Measurements from ENCODE around the gene TLR3. TPM values are rescaled to one million over a fixed set of nuclear protein-coding genes. Genes with fewer than 3 reads are reported as not detected.

TLR3 gene
- polyA plus RNA-seq, 1 donor from 2014 or later = not detected

- Histone ChIP-seq H3F3A (ENCODE audit: insufficient read depth, low read length, poor library complexity, severe bottlenecking) (no peaks in the 10 kb centered on the region), H3K9me2 (ENCODE audit: insufficient read depth, low read length) (no peaks in the 10 kb centered on the region), H3K27ac (ENCODE audit: low read length) (no peak overlapping the region), H3K4me3 (ENCODE audit: low read length) (no peak overlapping the region), H4K20me1 (ENCODE audit: insufficient read depth) (no peaks in the 10 kb centered on the region), H3K4me2 (ENCODE audit: low read length) (no peak overlapping the region), H3K79me2 (replicated peaks; ENCODE audit: insufficient read depth, low read length) (no peaks in the 10 kb centered on the region), H3K27me3 (ENCODE audit: insufficient read depth, low read depth, low read length) (no peaks in the 10 kb centered on the region), H3K9me3 (ENCODE audit: low read length) (no peaks in the 10 kb centered on the region), H3K36me3 (ENCODE audit: insufficient read depth, low read length) (no peaks in the 10 kb centered on the region), H3K9ac (ENCODE audit: low read length) (no peak overlapping the region), H2AFZ (ENCODE audit: low read depth, low read length) (no peak overlapping the region)
- no peak for TF ChIP-seq TAF1 (IDR thresholded peaks at IDR 0.05; ENCODE audit: low read depth)
- TF ChIP-seq MXI1 (conservative IDR thresholded peaks at IDR 0.05; ENCODE audit: poor library complexity, severe bottlenecking) = no peak
- no peak for TF ChIP-seq POLR2AphosphoS5 (IDR thresholded peaks at IDR 0.05)
- TF ChIP-seq, protein P1, sequence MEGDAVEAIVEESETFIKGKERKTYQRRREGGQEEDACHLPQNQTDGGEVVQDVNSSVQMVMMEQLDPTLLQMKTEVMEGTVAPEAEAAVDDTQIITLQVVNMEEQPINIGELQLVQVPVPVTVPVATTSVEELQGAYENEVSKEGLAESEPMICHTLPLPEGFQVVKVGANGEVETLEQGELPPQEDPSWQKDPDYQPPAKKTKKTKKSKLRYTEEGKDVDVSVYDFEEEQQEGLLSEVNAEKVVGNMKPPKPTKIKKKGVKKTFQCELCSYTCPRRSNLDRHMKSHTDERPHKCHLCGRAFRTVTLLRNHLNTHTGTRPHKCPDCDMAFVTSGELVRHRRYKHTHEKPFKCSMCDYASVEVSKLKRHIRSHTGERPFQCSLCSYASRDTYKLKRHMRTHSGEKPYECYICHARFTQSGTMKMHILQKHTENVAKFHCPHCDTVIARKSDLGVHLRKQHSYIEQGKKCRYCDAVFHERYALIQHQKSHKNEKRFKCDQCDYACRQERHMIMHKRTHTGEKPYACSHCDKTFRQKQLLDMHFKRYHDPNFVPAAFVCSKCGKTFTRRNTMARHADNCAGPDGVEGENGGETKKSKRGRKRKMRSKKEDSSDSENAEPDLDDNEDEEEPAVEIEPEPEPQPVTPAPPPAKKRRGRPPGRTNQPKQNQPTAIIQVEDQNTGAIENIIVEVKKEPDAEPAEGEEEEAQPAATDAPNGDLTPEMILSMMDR (IDR thresholded peaks at IDR 0.05; ENCODE audit: poor library complexity, severe bottlenecking) = peak; percentile 98
- peak; percentile 99 for TF ChIP-seq RAD21 (conservative IDR thresholded peaks at IDR 0.05)
- no peak for TF ChIP-seq REST (IDR thresholded peaks at IDR 0.05; ENCODE audit: borderline replicate concordance)
- TF ChIP-seq SMC3 (conservative IDR thresholded peaks at IDR 0.05; ENCODE audit: poor library complexity) = peak; percentile 93
- TF ChIP-seq EZH2 (IDR thresholded peaks at IDR 0.05; ENCODE audit: borderline replicate concordance, insufficient read depth, low read length, poor library complexity, severe bottlenecking) = no peak
- TF ChIP-seq EP300 (conservative IDR thresholded peaks at IDR 0.05; ENCODE audit: poor library complexity, severe bottlenecking) = no peak
These were observed 47.3 kb upstream of the TLR3 start for GRCh38 chr4:186021461-186022167.

- TF ChIP-seq EP300 (conservative IDR thresholded peaks at IDR 0.05; ENCODE audit: poor library complexity, severe bottlenecking) (no peak), POLR2AphosphoS5 (IDR thresholded peaks at IDR 0.05) (no peak)
- TF ChIP-seq, protein P1 (IDR thresholded peaks at IDR 0.05; ENCODE audit: poor library complexity, severe bottlenecking) = no peak
- H3F3A ChIP-seq (ENCODE audit: insufficient read depth, low read length, poor library complexity, severe bottlenecking) = no peaks in the 10 kb centered on the region
- no peaks in the 10 kb centered on the region for H3K79me2 ChIP-seq (replicated peaks; ENCODE audit: insufficient read depth, low read length)
- no peak overlapping the region for H2AFZ ChIP-seq (ENCODE audit: low read depth, low read length)
- no peak overlapping the region for H3K9ac ChIP-seq (ENCODE audit: low read length)
- H3K36me3 ChIP-seq (ENCODE audit: insufficient read depth, low read length) = no peaks in the 10 kb centered on the region
- H3K27me3 ChIP-seq (ENCODE audit: insufficient read depth, low read depth, low read length) = no peaks in the 10 kb centered on the region
- H3K9me2 ChIP-seq (ENCODE audit: insufficient read depth, low read length) = no peaks in the 10 kb centered on the region
- no peak overlapping the region for H3K4me2 ChIP-seq (ENCODE audit: low read length)
- H3K9me3 ChIP-seq (ENCODE audit: low read length) = no peaks in the 10 kb centered on the region
- no peak overlapping the region for H3K27ac ChIP-seq (ENCODE audit: low read length)
- no peaks in the 10 kb centered on the region for H4K20me1 ChIP-seq (ENCODE audit: insufficient read depth)
- no peak overlapping the region for H3K4me3 ChIP-seq (ENCODE audit: low read length)
These were observed 45.0 kb upstream of the TLR3 start for GRCh38 chr4:186023975-186024374.
